Activated CD8-positive, alpha-beta T cell treated with anti-CD3 and anti-CD28 coated beads for 36 hours (primary cell): ENCODE data around the gene GLIPR1. TPM values are rescaled to one million over a fixed set of nuclear protein-coding genes. Genes with fewer than 3 reads are reported as not detected.

ENCODE experiments used
- ATAC-seq: fragments of 200-7000 bp; cut with Tn5 transposase; one replicate; pipeline ENCODE4 v1.10.0; 2021; ENCODE audit warnings: mild to moderate bottlenecking, moderate library complexity
- CTCF ChIA-PET: fragments of 350-600 bp; sonication (Branson Sonifier 250); formaldehyde crosslinking; loops from one replicate; lab custom pipeline; 2021; ENCODE audit warnings: antibody characterized with exemption; lab: Charles Lee
- POLR2A ChIA-PET: fragments of 350-600 bp; sonication (Branson Sonifier 250); formaldehyde crosslinking; loops from one replicate; lab custom pipeline; 2021; ENCODE audit warnings: antibody characterized with exemption; lab: Charles Lee
- DNase-seq: peaks from one replicate; pipeline ENCODE4 v3.0.0-alpha.2; 2020
- H3K27ac Mint-ChIP-seq: one replicate; pipeline ENCODE4 v1.8.0; 2021; ENCODE audit warnings: mild to moderate bottlenecking, mixed read lengths
- H3K27me3 Mint-ChIP-seq: one replicate; pipeline ENCODE4 v1.8.0; 2021; ENCODE audit warnings: mixed read lengths
- H3K36me3 Mint-ChIP-seq: one replicate; pipeline ENCODE4 v1.8.0; 2021; ENCODE audit warnings: low read depth, mixed read lengths
- H3K4me1 Mint-ChIP-seq: one replicate; pipeline ENCODE4 v1.8.0; 2021; ENCODE audit warnings: low read depth, mixed read lengths
- H3K4me3 Mint-ChIP-seq: one replicate; pipeline ENCODE4 v1.8.0; 2021; ENCODE audit warnings: mild to moderate bottlenecking, moderate library complexity, mixed read lengths
- H3K9me3 Mint-ChIP-seq: one replicate; pipeline ENCODE4 v1.8.0; 2021; ENCODE audit warnings: mixed read lengths
- CTCF ChIP-seq: fragments of 200-600 bp; IDR thresholded peaks from one replicate; pipeline ENCODE4 v1.8.0; 2022; ENCODE audit warnings: antibody characterized with exemption, mild to moderate bottlenecking
- intact Hi-C: fragments of 100-400 bp; cut with micrococcal nuclease; formaldehyde crosslinking; loops from one replicate; pipeline ENCODE4 v1.10.0; 2022
- total RNA-seq, 2 experiments: library from RNA; stranded (reverse); gene quantifications; one replicate each; pipeline ENCODE4 v1.2.3, GENCODE V29; 2021

Gene GLIPR1
- 10 to 100 TPM; 15.9 to 18.6 TPM for total RNA-seq

- peaks cover 18% of the 10 kb centered on the region for H3K36me3 Mint-ChIP-seq
- ChIA-PET CTCF (interaction anchor here (0.9 to 2.8 kb wide), 7 partner anchors 8 to 177 kb away, joined by 3 to 12 read pairs (median 5); partner anchors contain the start of genes GLIPR1L1 and GLIPR1L2), POLR2A (interaction anchor here (0.7 to 1.0 kb wide), 4 partner anchors 9 to 128 kb away, joined by 3 read pairs; partner anchors contain the start of gene GLIPR1L2)
Measured at GRCh38 chr12:75480469-75480949, at the start of gene GLIPR1. TSS of gene GLIPR1 (plus strand) at chr12:75480755. CDS start at chr12:75480881, 126 bp downstream.

GRCh38 chr12:75432924-75433323, 47.6 kb upstream of the GLIPR1 start:
- Mint-ChIP-seq H3K4me3 (no peak overlapping the region), H3K9me3 (peaks cover 14% of the 10 kb centered on the region), H3K36me3 (no peaks in the 10 kb centered on the region), H3K27ac (no peak overlapping the region), H3K27me3 (no peaks in the 10 kb centered on the region), H3K4me1 (peaks cover 2% of the 10 kb centered on the region)
- DNase-seq (no peak), ATAC-seq (no peak)
- ChIA-PET CTCF (interaction anchor here (0.7 kb wide), 1 partner anchor 52 kb away, joined by 3 read pairs; no protein-coding TSS in a partner anchor), POLR2A (interaction anchor here (0.8 kb wide), 1 partner anchor 10 kb away, joined by 3 read pairs; no protein-coding TSS in a partner anchor)
- TF ChIP-seq CTCF, result no peak
- intact Hi-C loops, result no loop called here

More at GRCh38 chr12:75480469-75480949, at the start of gene GLIPR1:
- H3K9me3 Mint-ChIP-seq, result no peaks in the 10 kb centered on the region
- no peaks in the 10 kb centered on the region for H3K27me3 Mint-ChIP-seq
- H3K27ac Mint-ChIP-seq, result peak within 1 kb of the TSS; percentile 98
- intact Hi-C loops, result loop anchor here (1.0 to 5.0 kb wide), 2 partner anchors 31 to 88 kb away; partner anchors contain the start of genes GLIPR1L2 and KRR1
- DNase-seq, result peak; percentile 86
- peaks cover 80% of the 10 kb centered on the region for H3K4me1 Mint-ChIP-seq
- ATAC-seq, result peak; percentile 86
- TF ChIP-seq CTCF, result no peak
- H3K4me3 Mint-ChIP-seq, result peak within 1 kb of the TSS; percentile 96

- Mint-ChIP-seq H3K4me1 (peaks cover 2% of the 10 kb centered on the region), H3K27me3 (peaks cover 5% of the 10 kb centered on the region), H3K36me3 (no peaks in the 10 kb centered on the region), H3K9me3 (peaks cover 7% of the 10 kb centered on the region), H3K4me3 (no peak overlapping the region), H3K27ac (no peak overlapping the region)
- DNase-seq, result no peak
- TF ChIP-seq CTCF, result no peak
- POLR2A ChIA-PET, result interaction anchor here (0.8 kb wide), 1 partner anchor 15 kb away, joined by 3 read pairs; no protein-coding TSS in a partner anchor
- intact Hi-C loops, result no loop called here
- CTCF ChIA-PET, result interaction anchor here (0.6 to 2.5 kb wide), 11 partner anchors 11 to 104 kb away, joined by 3 to 10 read pairs (median 3); partner anchors contain the start of gene GLIPR1L2
- peak; percentile 74 for ATAC-seq
Measured at GRCh38 chr12:75437564-75437963, 43.0 kb upstream of the GLIPR1 start.

- intact Hi-C loops, result no loop called here
- H3K4me1 Mint-ChIP-seq, result peaks cover 2% of the 10 kb centered on the region
- POLR2A ChIA-PET, result no interaction called here
- ATAC-seq, result no peak
- H3K27ac Mint-ChIP-seq, result no peak overlapping the region
- CTCF ChIA-PET, result interaction anchor here (0.7 to 2.5 kb wide), 7 partner anchors 11 to 105 kb away, joined by 3 to 10 read pairs (median 3); no protein-coding TSS in a partner anchor
- H3K4me3 Mint-ChIP-seq, result no peak overlapping the region
- H3K36me3 Mint-ChIP-seq, result no peaks in the 10 kb centered on the region
- DNase-seq, result peak; percentile 26
- H3K27me3 Mint-ChIP-seq, result peaks cover 5% of the 10 kb centered on the region
- no peak for TF ChIP-seq CTCF
- H3K9me3 Mint-ChIP-seq, result peaks cover 7% of the 10 kb centered on the region
Measured at GRCh38 chr12:75438059-75438754, 42.3 kb upstream of the GLIPR1 start.
